Duodenal mucosa (tissue), 2 donors: ENCODE data around the gene SOD3.
A peak's percentile ranks its signal among the peaks of the same experiment; 100 is the strongest.

Source experiments
- H3K27ac ChIP-seq: one replicate; pipeline ENCODE4 v1.7.0; 2013; ENCODE audit warnings: low read depth, low read length
- H3K27me3 ChIP-seq, 2 donors: one replicate each; pipeline ENCODE4 v1.7.0; 2013; ENCODE audit warnings: low read length in 2 of 2, control low read depth in 1 of 2; ENCODE audit not compliant: insufficient read depth in 2 of 2, control insufficient read depth in 1 of 2
- H3K36me3 ChIP-seq, 2 donors: one replicate each; pipeline ENCODE4 v1.7.0; 2013; ENCODE audit warnings: low read length in 2 of 2, control low read depth in 1 of 2; ENCODE audit not compliant: insufficient read depth in 2 of 2, control insufficient read depth in 1 of 2
- H3K4me1 ChIP-seq, 2 donors: one replicate each; pipeline ENCODE4 v1.7.0; 2013; ENCODE audit warnings: low read length in 2 of 2, control low read depth in 1 of 2; ENCODE audit not compliant: insufficient read depth in 2 of 2, control insufficient read depth in 1 of 2
- H3K4me3 ChIP-seq, 2 donors: one replicate each; pipeline ENCODE4 v1.7.0; 2013; ENCODE audit warnings: low read length in 2 of 2, low read depth in 1 of 2
- H3K9ac ChIP-seq, 2 donors: one replicate each; pipeline ENCODE4 v1.7.0; 2013; ENCODE audit warnings: low read length in 2 of 2, low read depth in 1 of 2
- H3K9me3 ChIP-seq, 2 donors: one replicate each; pipeline ENCODE4 v1.7.0; 2013; ENCODE audit warnings: low read length in 2 of 2, control low read depth in 1 of 2; ENCODE audit not compliant: control insufficient read depth in 1 of 2

The SOD3 gene

GRCh38 chr4:24800325-24800895 lies 5.0 kb downstream of the SOD3 start:
- Histone ChIP-seq H3K9ac (no peak overlapping the region), H3K27me3 (peaks cover 27 to 36% of the 10 kb centered on the region in 2 donors), H3K4me1 (no peaks in the 10 kb centered on the region)

GRCh38 chr4:24801136-24801855 lies 5.9 kb downstream of the SOD3 start:
- no peak overlapping the region for H3K9ac ChIP-seq
- H3K36me3 ChIP-seq = no peaks in the 10 kb centered on the region
- peaks cover 27 to 36% of the 10 kb centered on the region in 2 donors for H3K27me3 ChIP-seq
- H3K4me1 ChIP-seq = no peaks in the 10 kb centered on the region
- H3K9me3 ChIP-seq = no peaks in the 10 kb centered on the region
- no peak overlapping the region for H3K27ac ChIP-seq
- H3K4me3 ChIP-seq = peak overlapping the region; percentile 6 to 51

More at GRCh38 chr4:24800325-24800895, 5.0 kb downstream of the SOD3 start:
- H3K4me3 ChIP-seq = peak overlapping the region; percentile 47 to 51
- no peaks in the 10 kb centered on the region for H3K9me3 ChIP-seq
- H3K36me3 ChIP-seq = no peaks in the 10 kb centered on the region
- H3K27ac ChIP-seq = no peak overlapping the region

- Histone ChIP-seq H3K27me3 (peaks cover 19 to 36% of the 10 kb centered on the region in 2 donors), H3K4me1 (no peaks in the 10 kb centered on the region), H3K36me3 (no peaks in the 10 kb centered on the region), H3K27ac (no peak overlapping the region), H3K9me3 (no peaks in the 10 kb centered on the region), H3K9ac (no peak overlapping the region), H3K4me3 (no peak overlapping the region)
Observed at GRCh38 chr4:24802648-24803047, 7.3 kb downstream of the SOD3 start.

- Histone ChIP-seq H3K27me3 (peaks cover 13 to 17% of the 10 kb centered on the region in 2 donors), H3K4me1 (no peaks in the 10 kb centered on the region), H3K27ac (no peak overlapping the region), H3K4me3 (no peak overlapping the region), H3K9ac (no peak overlapping the region), H3K36me3 (no peaks in the 10 kb centered on the region), H3K9me3 (no peaks in the 10 kb centered on the region)
Observed at GRCh38 chr4:24805067-24805466, 9.7 kb downstream of the SOD3 start.

- H3K4me3 ChIP-seq = no peak overlapping the region
- no peak overlapping the region for H3K9ac ChIP-seq
- H3K27ac ChIP-seq = no peak overlapping the region
- no peaks in the 10 kb centered on the region for H3K4me1 ChIP-seq
- H3K36me3 ChIP-seq = no peaks in the 10 kb centered on the region
- H3K9me3 ChIP-seq = no peaks in the 10 kb centered on the region
- peaks cover 8 to 14% of the 10 kb centered on the region in 2 donors for H3K27me3 ChIP-seq
Observed at GRCh38 chr4:24805566-24805965, 10.2 kb downstream of the SOD3 start.

GRCh38 chr4:24806206-24806990 lies 11.0 kb downstream of the SOD3 start:
- H3K27ac ChIP-seq = no peak overlapping the region
- H3K4me1 ChIP-seq = no peaks in the 10 kb centered on the region
- H3K36me3 ChIP-seq = no peaks in the 10 kb centered on the region
- H3K4me3 ChIP-seq = no peak overlapping the region
- no peaks in the 10 kb centered on the region for H3K9me3 ChIP-seq
- H3K9ac ChIP-seq = no peak overlapping the region
- H3K27me3 ChIP-seq = peaks cover under 1 to 7% of the 10 kb centered on the region in 2 donors

- Histone ChIP-seq H3K4me1 (no peaks in the 10 kb centered on the region), H3K27me3 (no peaks in the 10 kb centered on the region), H3K4me3 (no peak overlapping the region), H3K36me3 (no peaks in the 10 kb centered on the region), H3K9me3 (peaks cover 0 to 3% of the 10 kb centered on the region in 2 donors), H3K27ac (no peak overlapping the region), H3K9ac (no peak overlapping the region)
Observed at GRCh38 chr4:24807611-24808010, 12.2 kb downstream of the SOD3 start.

GRCh38 chr4:24808261-24808660 lies 12.9 kb downstream of the SOD3 start:
- Histone ChIP-seq H3K27ac (no peak overlapping the region), H3K9me3 (peaks cover 0 to 8% of the 10 kb centered on the region in 2 donors), H3K9ac (no peak overlapping the region), H3K27me3 (no peaks in the 10 kb centered on the region), H3K4me3 (no peak overlapping the region), H3K36me3 (no peaks in the 10 kb centered on the region), H3K4me1 (no peaks in the 10 kb centered on the region)

- H3K4me3 ChIP-seq = no peak overlapping the region
- H3K4me1 ChIP-seq = no peaks in the 10 kb centered on the region
- no peaks in the 10 kb centered on the region for H3K27me3 ChIP-seq
- peaks cover 0 to 8% of the 10 kb centered on the region in 2 donors for H3K9me3 ChIP-seq
- H3K36me3 ChIP-seq = no peaks in the 10 kb centered on the region
- H3K27ac ChIP-seq = no peak overlapping the region
- no peak overlapping the region for H3K9ac ChIP-seq
Observed at GRCh38 chr4:24808955-24809354, 13.6 kb downstream of the SOD3 start.

GRCh38 chr4:24809376-24809775 lies 14.0 kb downstream of the SOD3 start:
- Histone ChIP-seq H3K27me3 (no peaks in the 10 kb centered on the region), H3K36me3 (no peaks in the 10 kb centered on the region), H3K27ac (no peak overlapping the region), H3K4me3 (no peak overlapping the region), H3K9me3 (peaks cover 0 to 8% of the 10 kb centered on the region in 2 donors), H3K9ac (no peak overlapping the region), H3K4me1 (no peaks in the 10 kb centered on the region)
